ENCODE measurements around the gene POP7.
"Not testable (repeated sequence)": the region's sequence is repeated elsewhere in the genome, so short reads cannot be mapped to it uniquely, and the experiment has no call there.

Gene POP7

DNA sequence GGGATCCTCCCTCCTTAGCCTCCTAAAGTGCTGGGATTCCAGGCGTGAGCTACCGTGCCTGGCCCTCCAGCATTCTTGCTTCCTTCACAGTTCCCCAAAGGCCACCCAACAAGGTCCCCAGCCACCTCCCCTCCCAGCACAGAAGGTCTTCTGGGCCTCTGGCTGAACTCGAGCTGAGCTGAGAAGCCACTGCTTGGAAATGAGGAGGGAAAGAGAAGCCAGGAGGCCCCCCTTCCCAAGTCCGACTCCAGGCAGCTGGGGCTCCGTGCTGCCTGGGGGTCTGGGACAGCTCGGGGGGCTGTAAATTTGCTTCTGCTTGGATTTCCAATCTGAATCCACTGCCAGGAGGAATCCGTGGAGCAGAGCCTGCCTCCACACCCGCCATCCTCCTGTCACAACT is 8.8 kb downstream of the POP7 start:
- Histone ChIP-seq H3K36me3 (ENCODE audit: insufficient read depth, low read length) (no peaks in the 10 kb centered on the region), H3K9me3 (ENCODE audit: low read length) (no peaks in the 10 kb centered on the region), H3K4me3 (ENCODE audit: low read length) (no peak overlapping the region), H2AFZ (ENCODE audit: low read depth, low read length) (no peak overlapping the region), H3K27me3 (ENCODE audit: insufficient read depth, low read length) (peaks cover 5% of the 10 kb centered on the region), H3K4me1 (ENCODE audit: insufficient read depth, low read length) (no peaks in the 10 kb centered on the region)

DNA sequence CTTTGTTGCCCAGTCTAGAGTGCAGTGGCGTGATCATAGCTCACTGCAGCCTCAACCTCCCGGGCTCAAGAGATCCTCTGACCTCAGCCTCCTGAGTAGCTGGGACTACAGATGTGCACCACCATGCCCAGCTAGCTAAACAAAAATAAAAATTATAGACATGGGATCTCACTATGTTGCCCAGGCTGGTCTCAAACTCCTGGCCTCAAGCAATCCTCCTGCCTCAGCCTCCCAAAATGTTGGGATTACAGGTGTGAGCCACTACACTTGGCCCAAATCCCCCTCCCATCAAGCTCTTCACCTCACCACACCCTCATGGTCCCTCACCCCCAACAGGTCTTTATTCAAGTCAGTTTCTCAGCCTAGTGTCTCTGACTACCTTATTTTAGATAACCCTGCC is 11.2 kb downstream of the POP7 start:
- not testable (repeated sequence) for H3K4me3 ChIP-seq (ENCODE audit: low read length); H3K36me3 ChIP-seq (ENCODE audit: insufficient read depth, low read length); H2AFZ ChIP-seq (ENCODE audit: low read depth, low read length); H3K4me1 ChIP-seq (ENCODE audit: insufficient read depth, low read length); H3K9me3 ChIP-seq (ENCODE audit: low read length)
- H3K27me3 ChIP-seq (ENCODE audit: insufficient read depth, low read length): peaks cover 26% of the 10 kb centered on the region

DNA sequence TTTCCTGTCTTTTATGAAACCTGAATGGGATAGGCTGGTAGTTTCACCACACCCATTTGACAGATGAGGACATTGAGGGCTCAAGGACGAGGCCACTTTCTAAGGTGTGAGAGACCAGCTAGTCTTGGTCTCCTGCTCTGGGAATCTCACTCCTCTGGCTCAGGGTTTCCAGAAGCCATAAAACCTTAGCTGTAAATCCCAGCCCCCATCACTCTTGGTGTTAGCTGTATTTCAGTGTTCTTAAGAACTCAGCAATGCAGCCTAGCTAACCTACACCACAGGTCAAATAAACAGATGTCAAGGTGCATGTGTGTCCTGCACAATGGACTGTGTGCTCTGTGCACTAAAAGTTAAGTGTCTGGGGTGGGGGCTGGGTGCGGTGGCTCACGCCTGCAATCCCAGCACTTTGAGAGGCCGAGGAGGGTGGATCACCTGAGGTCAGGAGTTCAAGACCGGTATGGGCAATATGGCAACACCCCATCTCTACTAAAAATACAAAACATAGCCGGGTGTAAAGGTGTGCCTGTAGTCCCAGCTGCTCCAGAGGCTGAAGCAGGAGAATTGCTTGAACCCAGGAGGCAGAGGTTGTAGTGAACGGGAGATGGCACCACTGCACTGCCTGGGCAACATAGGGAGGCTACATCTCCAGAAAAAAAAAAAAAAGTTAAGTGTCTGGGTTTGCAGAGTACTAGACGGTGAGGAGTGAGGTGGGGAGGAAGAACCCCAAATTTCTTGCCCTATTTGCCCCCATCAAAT is 13.8 kb downstream of the POP7 start:
- H3K4me3 ChIP-seq (ENCODE audit: low read length): no peak overlapping the region
- no peaks in the 10 kb centered on the region for H3K36me3 ChIP-seq (ENCODE audit: insufficient read depth, low read length)
- H3K27me3 ChIP-seq (ENCODE audit: insufficient read depth, low read length): peaks cover 43% of the 10 kb centered on the region
- no peaks in the 10 kb centered on the region for H3K4me1 ChIP-seq (ENCODE audit: insufficient read depth, low read length)
- H2AFZ ChIP-seq (ENCODE audit: low read depth, low read length): no peak overlapping the region
- H3K9me3 ChIP-seq (ENCODE audit: low read length): no peaks in the 10 kb centered on the region

DNA sequence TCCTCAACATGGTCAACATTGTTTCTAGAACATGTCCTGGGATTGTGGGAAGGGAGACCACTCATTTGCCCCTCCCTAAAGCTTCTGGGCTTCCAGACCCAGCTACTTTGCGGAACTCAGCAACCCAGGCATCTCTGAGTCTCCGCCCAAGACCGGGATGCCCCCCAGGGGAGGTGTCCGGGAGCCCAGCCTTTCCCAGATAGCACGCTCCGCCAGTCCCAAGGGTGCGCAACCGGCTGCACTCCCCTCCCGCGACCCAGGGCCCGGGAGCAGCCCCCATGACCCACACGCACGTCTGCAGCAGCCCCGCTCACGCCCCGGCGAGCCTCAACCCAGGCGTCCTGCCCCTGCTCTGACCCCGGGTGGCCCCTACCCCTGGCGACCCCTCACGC is 14.4 kb downstream of the POP7 start, which contains the start of gene EPO:
Gene EPO (plus strand): TSS at position 190 of the 392 bp plus-strand sequence. CDS start 513 bp downstream, outside the sequence.
- H2AFZ ChIP-seq (ENCODE audit: low read depth, low read length): no peak within 1 kb of the TSS
- no peaks in the 10 kb centered on the region for H3K9me3 ChIP-seq (ENCODE audit: low read length)
- peaks cover 43% of the 10 kb centered on the region for H3K27me3 ChIP-seq (ENCODE audit: insufficient read depth, low read length)
- H3K4me1 ChIP-seq (ENCODE audit: insufficient read depth, low read length): no peaks in the 10 kb centered on the region
- no peaks in the 10 kb centered on the region for H3K36me3 ChIP-seq (ENCODE audit: insufficient read depth, low read length)
- H3K4me3 ChIP-seq (ENCODE audit: low read length): no peak within 1 kb of the TSS

DNA sequence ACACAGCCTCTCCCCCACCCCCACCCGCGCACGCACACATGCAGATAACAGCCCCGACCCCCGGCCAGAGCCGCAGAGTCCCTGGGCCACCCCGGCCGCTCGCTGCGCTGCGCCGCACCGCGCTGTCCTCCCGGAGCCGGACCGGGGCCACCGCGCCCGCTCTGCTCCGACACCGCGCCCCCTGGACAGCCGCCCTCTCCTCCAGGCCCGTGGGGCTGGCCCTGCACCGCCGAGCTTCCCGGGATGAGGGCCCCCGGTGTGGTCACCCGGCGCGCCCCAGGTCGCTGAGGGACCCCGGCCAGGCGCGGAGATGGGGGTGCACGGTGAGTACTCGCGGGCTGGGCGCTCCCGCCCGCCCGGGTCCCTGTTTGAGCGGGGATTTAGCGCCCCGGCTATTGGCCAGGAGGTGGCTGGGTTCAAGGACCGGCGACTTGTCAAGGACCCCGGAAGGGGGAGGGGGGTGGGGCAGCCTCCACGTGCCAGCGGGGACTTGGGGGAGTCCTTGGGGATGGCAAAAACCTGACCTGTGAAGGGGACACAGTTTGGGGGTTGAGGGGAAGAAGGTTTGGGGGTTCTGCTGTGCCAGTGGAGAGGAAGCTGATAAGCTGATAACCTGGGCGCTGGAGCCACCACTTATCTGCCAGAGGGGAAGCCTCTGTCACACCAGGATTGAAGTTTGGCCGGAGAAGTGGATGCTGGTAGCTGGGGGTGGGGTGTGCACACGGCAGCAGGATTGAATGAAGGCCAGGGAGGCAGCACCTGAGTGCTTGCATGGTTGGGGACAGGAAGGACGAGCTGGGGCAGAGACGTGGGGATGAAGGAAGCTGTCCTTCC is 15.0 kb downstream of the POP7 start:
- Histone ChIP-seq H3K4me1 (ENCODE audit: insufficient read depth, low read length) (no peaks in the 10 kb centered on the region), H3K27me3 (ENCODE audit: insufficient read depth, low read length) (peaks cover 43% of the 10 kb centered on the region), H3K4me3 (ENCODE audit: low read length) (no peak overlapping the region), H2AFZ (ENCODE audit: low read depth, low read length) (no peak overlapping the region), H3K9me3 (ENCODE audit: low read length) (no peaks in the 10 kb centered on the region), H3K36me3 (ENCODE audit: insufficient read depth, low read length) (no peaks in the 10 kb centered on the region)

DNA sequence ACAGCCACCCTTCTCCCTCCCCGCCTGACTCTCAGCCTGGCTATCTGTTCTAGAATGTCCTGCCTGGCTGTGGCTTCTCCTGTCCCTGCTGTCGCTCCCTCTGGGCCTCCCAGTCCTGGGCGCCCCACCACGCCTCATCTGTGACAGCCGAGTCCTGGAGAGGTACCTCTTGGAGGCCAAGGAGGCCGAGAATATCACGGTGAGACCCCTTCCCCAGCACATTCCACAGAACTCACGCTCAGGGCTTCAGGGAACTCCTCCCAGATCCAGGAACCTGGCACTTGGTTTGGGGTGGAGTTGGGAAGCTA is 15.5 kb downstream of the POP7 start:
- H3K27me3 ChIP-seq (ENCODE audit: insufficient read depth, low read length): peaks cover 43% of the 10 kb centered on the region
- H3K9me3 ChIP-seq (ENCODE audit: low read length): no peaks in the 10 kb centered on the region
- H3K4me1 ChIP-seq (ENCODE audit: insufficient read depth, low read length): no peaks in the 10 kb centered on the region
- no peaks in the 10 kb centered on the region for H3K36me3 ChIP-seq (ENCODE audit: insufficient read depth, low read length)
- no peak overlapping the region for H2AFZ ChIP-seq (ENCODE audit: low read depth, low read length)
- no peak overlapping the region for H3K4me3 ChIP-seq (ENCODE audit: low read length)

DNA sequence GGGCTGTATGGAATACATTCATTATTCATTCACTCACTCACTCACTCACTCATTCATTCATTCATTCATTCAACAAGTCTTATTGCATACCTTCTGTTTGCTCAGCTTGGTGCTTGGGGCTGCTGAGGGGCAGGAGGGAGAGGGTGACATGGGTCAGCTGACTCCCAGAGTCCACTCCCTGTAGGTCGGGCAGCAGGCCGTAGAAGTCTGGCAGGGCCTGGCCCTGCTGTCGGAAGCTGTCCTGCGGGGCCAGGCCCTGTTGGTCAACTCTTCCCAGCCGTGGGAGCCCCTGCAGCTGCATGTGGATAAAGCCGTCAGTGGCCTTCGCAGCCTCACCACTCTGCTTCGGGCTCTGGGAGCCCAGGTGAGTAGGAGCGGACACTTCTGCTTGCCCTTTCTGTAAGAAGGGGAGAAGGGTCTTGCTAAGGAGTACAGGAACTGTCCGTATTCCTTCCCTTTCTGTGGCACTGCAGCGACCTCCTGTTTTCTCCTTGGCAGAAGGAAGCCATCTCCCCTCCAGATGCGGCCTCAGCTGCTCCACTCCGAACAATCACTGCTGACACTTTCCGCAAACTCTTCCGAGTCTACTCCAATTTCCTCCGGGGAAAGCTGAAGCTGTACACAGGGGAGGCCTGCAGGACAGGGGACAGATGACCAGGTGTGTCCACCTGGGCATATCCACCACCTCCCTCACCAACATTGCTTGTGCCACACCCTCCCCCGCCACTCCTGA is 16.7 kb downstream of the POP7 start:
- Histone ChIP-seq H3K4me1 (ENCODE audit: insufficient read depth, low read length) (no peaks in the 10 kb centered on the region), H3K9me3 (ENCODE audit: low read length) (no peaks in the 10 kb centered on the region), H2AFZ (ENCODE audit: low read depth, low read length) (no peak overlapping the region), H3K27me3 (ENCODE audit: insufficient read depth, low read length) (peaks cover 47% of the 10 kb centered on the region), H3K36me3 (ENCODE audit: insufficient read depth, low read length) (no peaks in the 10 kb centered on the region), H3K4me3 (ENCODE audit: low read length) (no peak overlapping the region)

DNA sequence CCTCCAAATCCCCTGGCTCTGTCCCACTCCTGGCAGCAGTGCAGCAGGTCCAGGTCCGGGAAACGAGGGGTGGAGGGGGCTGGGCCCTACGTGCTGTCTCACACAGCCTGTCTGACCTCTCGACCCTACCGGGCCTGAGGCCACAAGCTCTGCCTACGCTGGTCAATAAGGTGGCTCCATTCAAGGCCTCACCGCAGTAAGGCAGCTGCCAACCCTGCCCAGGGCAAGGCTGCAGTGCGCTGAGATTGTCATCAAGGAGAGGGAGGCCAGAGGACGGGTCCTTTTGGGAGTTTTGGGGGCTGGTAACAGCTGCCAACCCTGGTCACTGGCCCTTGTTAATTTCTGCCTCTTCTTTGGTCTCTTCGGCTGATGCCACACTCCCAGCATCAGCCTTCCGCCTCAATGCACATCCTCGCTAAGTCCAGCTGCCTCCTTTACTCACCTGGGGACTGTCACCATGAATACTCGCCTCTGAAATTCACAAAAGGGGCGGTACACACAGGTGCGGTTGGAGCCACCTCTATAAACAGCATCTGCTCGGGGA is 17.9 kb downstream of the POP7 start:
- no peaks in the 10 kb centered on the region for H3K4me1 ChIP-seq (ENCODE audit: insufficient read depth, low read length)
- H3K4me3 ChIP-seq (ENCODE audit: low read length): no peak overlapping the region
- H3K9me3 ChIP-seq (ENCODE audit: low read length): no peaks in the 10 kb centered on the region
- H3K27me3 ChIP-seq (ENCODE audit: insufficient read depth, low read length): peaks cover 55% of the 10 kb centered on the region
- H2AFZ ChIP-seq (ENCODE audit: low read depth, low read length): no peak overlapping the region
- no peaks in the 10 kb centered on the region for H3K36me3 ChIP-seq (ENCODE audit: insufficient read depth, low read length)

DNA sequence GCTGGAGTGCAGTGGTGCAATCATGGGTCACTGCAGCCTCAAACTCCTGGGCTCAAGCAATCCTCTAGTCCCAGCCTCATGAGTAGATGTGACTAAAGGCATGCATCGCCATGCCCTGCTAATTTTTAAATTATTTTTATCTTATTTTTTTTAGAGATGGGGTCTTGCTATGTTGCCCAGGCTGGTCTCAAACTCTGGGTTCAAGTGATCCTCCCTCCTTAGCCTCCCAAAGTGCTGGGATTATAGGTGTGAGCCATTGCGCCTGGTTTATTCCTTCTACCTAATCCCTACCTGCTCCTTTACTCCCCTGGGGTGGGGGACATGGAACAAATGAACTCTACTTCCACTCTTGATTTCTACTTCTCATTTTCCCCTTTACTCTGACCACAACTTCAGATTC is 18.4 kb downstream of the POP7 start:
- not testable (repeated sequence) for H3K36me3 ChIP-seq (ENCODE audit: insufficient read depth, low read length); H3K4me1 ChIP-seq (ENCODE audit: insufficient read depth, low read length); H2AFZ ChIP-seq (ENCODE audit: low read depth, low read length); H3K4me3 ChIP-seq (ENCODE audit: low read length); H3K9me3 ChIP-seq (ENCODE audit: low read length)
- H3K27me3 ChIP-seq (ENCODE audit: insufficient read depth, low read length): peaks cover 53% of the 10 kb centered on the region

DNA sequence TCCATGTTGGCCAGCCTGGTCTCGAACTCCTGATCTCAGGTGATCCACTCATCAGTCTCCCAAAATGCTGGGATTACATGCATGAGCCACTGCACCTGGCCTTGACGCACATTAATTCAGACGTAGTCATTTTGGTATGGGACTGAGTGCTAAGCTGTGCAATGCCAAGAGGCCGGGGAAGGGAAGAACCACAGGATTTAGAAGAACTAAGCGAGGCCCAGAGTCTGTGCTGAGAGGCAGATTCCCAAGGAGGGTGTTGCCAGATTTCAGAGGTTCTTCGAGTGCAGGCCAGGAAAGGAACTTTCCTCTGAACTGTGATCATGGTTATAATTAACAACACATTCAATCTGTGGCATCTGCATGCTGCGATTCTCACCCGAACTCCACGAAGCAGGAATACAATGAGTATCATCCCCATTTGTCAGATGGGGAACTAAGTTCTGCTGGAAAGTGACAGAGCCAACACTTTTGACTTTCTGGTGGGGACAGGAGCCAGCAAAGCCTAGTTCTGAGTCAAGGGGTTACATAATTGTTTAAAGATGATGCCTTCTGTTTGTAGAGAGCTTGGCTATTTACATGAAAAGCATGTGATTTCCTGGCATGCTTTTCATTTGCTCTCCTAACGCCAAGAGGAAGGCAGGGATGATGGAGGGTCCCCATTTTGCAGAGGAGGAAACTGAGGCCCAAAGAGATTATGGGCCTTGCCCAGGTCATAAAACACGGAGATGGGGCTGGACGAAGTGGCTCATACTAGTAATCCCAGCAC is 21.3 kb downstream of the POP7 start:
- no peaks in the 10 kb centered on the region for H3K9me3 ChIP-seq (ENCODE audit: low read length)
- H2AFZ ChIP-seq (ENCODE audit: low read depth, low read length): no peak overlapping the region
- no peaks in the 10 kb centered on the region for H3K36me3 ChIP-seq (ENCODE audit: insufficient read depth, low read length)
- peaks cover 29% of the 10 kb centered on the region for H3K27me3 ChIP-seq (ENCODE audit: insufficient read depth, low read length)
- H3K4me1 ChIP-seq (ENCODE audit: insufficient read depth, low read length): no peaks in the 10 kb centered on the region
- H3K4me3 ChIP-seq (ENCODE audit: low read length): no peak overlapping the region

DNA sequence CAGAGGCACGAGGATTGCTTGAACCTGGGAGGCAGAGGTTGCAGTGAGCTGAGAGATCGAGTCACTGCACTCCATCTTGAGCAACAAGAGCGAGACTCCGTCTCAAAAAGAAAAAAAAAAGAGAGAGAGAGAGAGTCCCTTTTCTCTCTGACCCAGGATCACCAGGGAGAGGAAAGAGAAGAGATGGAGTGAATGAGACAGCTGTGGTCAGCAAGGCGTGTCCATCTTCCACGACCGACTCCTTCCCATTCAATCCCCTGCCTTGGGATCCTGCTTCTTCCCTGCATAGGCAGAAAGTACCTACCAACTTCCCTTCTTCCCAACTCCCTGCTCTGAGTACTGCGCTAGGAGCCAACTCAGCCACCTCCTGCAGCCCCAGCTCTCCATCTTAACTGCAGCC is 22.3 kb downstream of the POP7 start:
- no peaks in the 10 kb centered on the region for H3K36me3 ChIP-seq (ENCODE audit: insufficient read depth, low read length)

DNA sequence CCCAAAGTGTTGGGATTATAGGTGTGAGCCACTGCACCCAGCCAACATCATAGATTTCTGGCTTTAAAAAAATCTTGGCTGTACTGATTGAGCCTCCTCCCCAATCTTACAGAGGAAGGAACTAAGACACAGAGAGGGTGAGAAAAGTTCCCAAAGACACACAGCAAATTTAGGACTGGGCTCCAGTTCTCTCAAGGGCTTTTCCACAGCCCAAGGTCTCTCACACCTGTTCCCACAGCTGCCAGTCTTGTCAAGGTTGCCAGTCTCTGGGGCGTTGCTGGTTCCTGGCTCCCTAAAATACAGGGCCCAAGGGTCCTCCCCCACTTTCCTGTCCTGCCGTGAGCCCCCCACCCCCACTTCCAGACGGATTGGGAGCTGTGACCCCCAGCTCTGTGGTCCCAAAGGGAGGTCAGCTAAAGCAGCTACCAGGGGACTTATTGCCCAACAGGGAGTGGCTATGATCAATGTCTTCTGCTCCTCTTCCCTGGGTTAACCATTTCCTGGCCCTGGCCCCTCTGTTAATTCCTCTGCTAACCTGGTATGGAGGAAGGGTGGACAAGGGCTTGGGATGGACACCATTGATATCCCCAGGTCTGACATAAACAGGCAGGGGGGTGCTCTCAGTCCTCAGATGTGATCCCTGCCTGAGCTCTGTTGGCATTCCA is 24.3 kb downstream of the POP7 start:
- Histone ChIP-seq H3K36me3 (ENCODE audit: insufficient read depth, low read length) (no peaks in the 10 kb centered on the region), H3K27me3 (ENCODE audit: insufficient read depth, low read length) (peaks cover 15% of the 10 kb centered on the region), H3K4me1 (ENCODE audit: insufficient read depth, low read length) (no peaks in the 10 kb centered on the region), H3K4me3 (ENCODE audit: low read length) (no peak overlapping the region), H3K9me3 (ENCODE audit: low read length) (no peaks in the 10 kb centered on the region), H2AFZ (ENCODE audit: low read depth, low read length) (no peak overlapping the region)

More for the DNA sequence above, 22.3 kb downstream of the POP7 start:
- Histone ChIP-seq H3K4me1 (ENCODE audit: insufficient read depth, low read length) (no peaks in the 10 kb centered on the region), H3K9me3 (ENCODE audit: low read length) (no peaks in the 10 kb centered on the region), H3K27me3 (ENCODE audit: insufficient read depth, low read length) (peaks cover 22% of the 10 kb centered on the region), H3K4me3 (ENCODE audit: low read length) (no peak overlapping the region), H2AFZ (ENCODE audit: low read depth, low read length) (no peak overlapping the region)

Measured in neuron (in vitro differentiated cells).